Measurements from ENCODE around the gene DNASE1L3. TPM values are rescaled to one million over a fixed set of nuclear protein-coding genes. Genes with fewer than 3 reads are reported as not detected.

The DNASE1L3 gene
- polyA plus RNA-seq, 1 donor from 2014 or later: not detected

GRCh38 chr3:58153371-58153770, 57.4 kb downstream of the DNASE1L3 start:
- no peaks in the 10 kb centered on the region for H3F3A ChIP-seq (ENCODE audit: insufficient read depth, low read length, poor library complexity, severe bottlenecking)
- H3K9ac ChIP-seq (ENCODE audit: low read length): no peak overlapping the region
- no peak overlapping the region for H3K4me2 ChIP-seq (ENCODE audit: low read length)
- no peaks in the 10 kb centered on the region for H4K20me1 ChIP-seq (ENCODE audit: insufficient read depth)
- H2AFZ ChIP-seq (ENCODE audit: low read depth, low read length): no peak overlapping the region
- no peaks in the 10 kb centered on the region for H3K9me2 ChIP-seq (ENCODE audit: insufficient read depth, low read length)
- no peaks in the 10 kb centered on the region for H3K27me3 ChIP-seq (ENCODE audit: insufficient read depth, low read depth, low read length)
- H3K36me3 ChIP-seq (ENCODE audit: insufficient read depth, low read length): no peaks in the 10 kb centered on the region
- no peak overlapping the region for H3K4me3 ChIP-seq (ENCODE audit: low read length)
- no peak overlapping the region for H3K27ac ChIP-seq (ENCODE audit: low read length)
- TF ChIP-seq CTCF (IDR thresholded peaks at IDR 0.05; ENCODE audit: poor library complexity, severe bottlenecking): no peak
- TF ChIP-seq POLR2AphosphoS5 (IDR thresholded peaks at IDR 0.05): no peak
- no peak for TF ChIP-seq SMC3 (conservative IDR thresholded peaks at IDR 0.05; ENCODE audit: poor library complexity)
- no peak for TF ChIP-seq RAD21 (conservative IDR thresholded peaks at IDR 0.05)
- TF ChIP-seq REST (IDR thresholded peaks at IDR 0.05; ENCODE audit: borderline replicate concordance): no peak
- no peak for TF ChIP-seq EZH2 (IDR thresholded peaks at IDR 0.05; ENCODE audit: borderline replicate concordance, insufficient read depth, low read length, poor library complexity, severe bottlenecking)
- H3K9me3 ChIP-seq (ENCODE audit: low read length): no peaks in the 10 kb centered on the region
- no peaks in the 10 kb centered on the region for H3K79me2 ChIP-seq (replicated peaks; ENCODE audit: insufficient read depth, low read length)

- H2AFZ ChIP-seq (ENCODE audit: low read depth, low read length): no peak overlapping the region
- no peak overlapping the region for H3K27ac ChIP-seq (ENCODE audit: low read length)
- no peak overlapping the region for H3K9ac ChIP-seq (ENCODE audit: low read length)
- no peaks in the 10 kb centered on the region for H3F3A ChIP-seq (ENCODE audit: insufficient read depth, low read length, poor library complexity, severe bottlenecking)
- no peak for TF ChIP-seq EZH2 (IDR thresholded peaks at IDR 0.05; ENCODE audit: borderline replicate concordance, insufficient read depth, low read length, poor library complexity, severe bottlenecking)
- TF ChIP-seq MXI1 (conservative IDR thresholded peaks at IDR 0.05; ENCODE audit: poor library complexity, severe bottlenecking): no peak
- no peak for TF ChIP-seq REST (IDR thresholded peaks at IDR 0.05; ENCODE audit: borderline replicate concordance)
- H3K9me2 ChIP-seq (ENCODE audit: insufficient read depth, low read length): no peaks in the 10 kb centered on the region
- no peaks in the 10 kb centered on the region for H3K36me3 ChIP-seq (ENCODE audit: insufficient read depth, low read length)
- no peak overlapping the region for H3K4me3 ChIP-seq (ENCODE audit: low read length)
- no peaks in the 10 kb centered on the region for H3K9me3 ChIP-seq (ENCODE audit: low read length)
- no peaks in the 10 kb centered on the region for H3K79me2 ChIP-seq (replicated peaks; ENCODE audit: insufficient read depth, low read length)
- H4K20me1 ChIP-seq (ENCODE audit: insufficient read depth): no peaks in the 10 kb centered on the region
- no peak overlapping the region for H3K4me2 ChIP-seq (ENCODE audit: low read length)
- H3K27me3 ChIP-seq (ENCODE audit: insufficient read depth, low read depth, low read length): no peaks in the 10 kb centered on the region
These were observed 58.4 kb downstream of the DNASE1L3 start for GRCh38 chr3:58152225-58153015.

All from neural cell (in vitro differentiated cells).